ENCODE results near the gene TGFB1I1. TPM values are rescaled to one million over a fixed set of nuclear protein-coding genes. Genes with fewer than 3 reads are reported as not detected.
"Not testable (repeated sequence)": the region's sequence is repeated elsewhere in the genome, so short reads cannot be mapped to it uniquely, and the experiment has no call there.

Gene TGFB1I1
- total RNA-seq, 2 donors from 2014 or later = 2.7 to 5.6 TPM

GRCh38 chr16:31439519-31439918, 32.4 kb upstream of the TGFB1I1 start:
- H3K27ac Mint-ChIP-seq = peak overlapping the region; percentile 12
- no peaks in the 10 kb centered on the region for H3K27me3 Mint-ChIP-seq
- peaks cover 14% of the 10 kb centered on the region for H3K4me1 Mint-ChIP-seq
- no peaks in the 10 kb centered on the region for H3K36me3 Mint-ChIP-seq (ENCODE audit: low read depth)
- H3K9me3 Mint-ChIP-seq = no peaks in the 10 kb centered on the region
- peak; percentile 60 for ATAC-seq (replicated peaks)
- peak overlapping the region; percentile 22 for H3K4me3 Mint-ChIP-seq

GRCh38 chr16:31440516-31441184, 31.3 kb upstream of the TGFB1I1 start:
- Mint-ChIP-seq H3K4me1 (peaks cover 14% of the 10 kb centered on the region), H3K27ac (no peak overlapping the region), H3K4me3 (no peak overlapping the region), H3K9me3 (no peaks in the 10 kb centered on the region), H3K36me3 (ENCODE audit: low read depth) (no peaks in the 10 kb centered on the region), H3K27me3 (no peaks in the 10 kb centered on the region)
- ATAC-seq (replicated peaks) = no peak

DNA sequence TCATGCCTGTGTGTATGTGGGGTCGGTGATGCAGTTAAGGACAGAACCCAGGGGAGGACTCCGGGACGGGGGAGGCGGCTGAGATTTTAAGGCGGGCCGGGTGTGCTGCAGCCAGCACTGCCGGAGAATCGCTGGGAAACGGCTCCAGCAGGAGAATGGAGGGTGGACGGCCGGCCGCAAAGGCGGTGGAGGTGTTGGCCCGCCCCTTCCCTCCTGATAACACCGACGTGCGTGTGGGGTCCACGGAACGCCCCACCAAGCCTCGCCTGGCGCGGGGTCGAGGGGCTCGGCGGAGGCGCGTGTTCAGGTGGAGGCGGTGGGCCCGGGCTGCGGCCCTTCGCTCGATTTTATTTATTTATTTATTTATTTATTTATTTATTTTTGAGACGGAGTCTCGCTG, 30.0 kb upstream of the TGFB1I1 start:
- Mint-ChIP-seq H3K4me1 (peaks cover 14% of the 10 kb centered on the region), H3K4me3 (peak overlapping the region; percentile 73), H3K9me3 (no peaks in the 10 kb centered on the region), H3K27ac (peak overlapping the region; percentile 68), H3K27me3 (no peaks in the 10 kb centered on the region), H3K36me3 (ENCODE audit: low read depth) (no peaks in the 10 kb centered on the region)
- no peak for ATAC-seq (replicated peaks)

DNA sequence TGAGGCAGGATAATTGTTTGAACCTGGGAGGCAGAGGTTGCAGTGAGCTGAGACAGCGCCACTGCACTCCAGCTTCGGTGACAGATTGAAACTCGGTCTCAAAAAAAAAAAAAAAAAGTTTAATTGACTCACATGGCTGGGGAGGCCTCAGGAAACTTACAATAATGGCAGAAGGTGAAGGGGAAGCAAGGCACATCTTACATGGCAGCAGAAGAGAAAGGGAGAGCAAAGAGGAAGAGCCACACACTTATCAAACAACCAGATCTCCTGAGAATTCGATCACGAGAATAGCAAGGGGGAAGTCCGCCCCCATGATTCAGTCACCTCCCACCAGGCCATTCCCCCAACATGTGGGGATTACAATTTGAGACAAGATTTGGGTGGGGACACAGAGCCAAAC, 26.0 kb upstream of the TGFB1I1 start:
- not testable (repeated sequence) for ATAC-seq (replicated peaks); H3K4me3 Mint-ChIP-seq; H3K9me3 Mint-ChIP-seq; H3K27me3 Mint-ChIP-seq; H3K4me1 Mint-ChIP-seq; H3K36me3 Mint-ChIP-seq (ENCODE audit: low read depth)
- peak overlapping the region; percentile 52 for H3K27ac Mint-ChIP-seq

DNA sequence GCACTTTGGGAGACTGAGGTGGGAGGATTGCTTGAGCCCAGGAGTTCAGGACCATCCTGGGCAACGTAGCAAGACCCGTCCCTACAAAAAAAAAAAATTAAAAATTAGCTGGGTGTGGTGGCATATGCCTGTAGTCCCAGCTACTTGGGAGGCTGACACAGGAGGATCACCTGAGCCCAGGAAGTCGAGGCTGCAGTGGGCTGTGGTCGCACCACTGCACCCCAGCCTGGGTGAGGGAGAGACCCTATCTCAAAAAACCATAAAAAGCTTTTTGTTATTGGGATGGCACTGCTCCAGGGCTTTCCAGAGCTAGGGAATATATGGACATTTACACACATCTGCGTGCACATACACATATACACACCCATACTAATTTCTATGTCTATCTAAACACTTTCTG, 20.8 kb upstream of the TGFB1I1 start:
- Mint-ChIP-seq H3K9me3 (no peaks in the 10 kb centered on the region), H3K27ac (peak overlapping the region; percentile 18), H3K36me3 (ENCODE audit: low read depth) (peaks cover 15% of the 10 kb centered on the region), H3K27me3 (no peaks in the 10 kb centered on the region), H3K4me1 (peaks cover 17% of the 10 kb centered on the region), H3K4me3 (no peak overlapping the region)
- no peak for ATAC-seq (replicated peaks)

DNA sequence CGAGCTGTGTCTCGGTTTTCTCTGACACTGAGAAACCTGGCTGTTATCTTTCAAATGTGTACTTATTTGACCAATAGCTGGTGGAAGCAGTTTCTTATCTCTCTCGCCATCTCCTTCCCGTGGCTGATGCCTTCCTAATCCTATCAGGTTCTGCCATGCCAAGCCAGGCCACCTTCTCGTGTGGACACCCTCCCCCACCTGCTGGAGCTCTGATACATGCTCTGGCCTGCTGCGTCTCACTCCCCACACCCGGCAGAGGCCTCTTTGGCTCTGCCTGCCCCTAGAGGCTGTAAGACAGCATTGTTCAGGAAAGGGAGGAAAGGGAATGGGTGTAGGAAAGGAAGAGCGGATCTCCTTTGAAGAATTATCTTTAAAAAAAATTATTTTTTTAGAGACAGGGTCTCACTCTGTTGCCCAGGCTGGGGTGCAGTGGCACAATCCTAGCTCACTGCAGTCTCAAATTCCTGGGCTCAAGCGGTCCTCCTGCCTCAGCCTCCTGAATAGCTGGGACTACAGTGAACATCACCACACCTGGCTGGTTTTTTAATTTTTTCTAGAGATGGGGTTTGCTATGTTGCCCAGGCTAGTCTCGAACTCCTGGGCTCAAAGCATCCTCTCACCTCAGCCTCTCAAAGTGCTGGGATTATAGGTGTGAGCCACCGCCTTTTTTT, 20.1 kb upstream of the TGFB1I1 start:
- peaks cover 17% of the 10 kb centered on the region for H3K4me1 Mint-ChIP-seq

DNA sequence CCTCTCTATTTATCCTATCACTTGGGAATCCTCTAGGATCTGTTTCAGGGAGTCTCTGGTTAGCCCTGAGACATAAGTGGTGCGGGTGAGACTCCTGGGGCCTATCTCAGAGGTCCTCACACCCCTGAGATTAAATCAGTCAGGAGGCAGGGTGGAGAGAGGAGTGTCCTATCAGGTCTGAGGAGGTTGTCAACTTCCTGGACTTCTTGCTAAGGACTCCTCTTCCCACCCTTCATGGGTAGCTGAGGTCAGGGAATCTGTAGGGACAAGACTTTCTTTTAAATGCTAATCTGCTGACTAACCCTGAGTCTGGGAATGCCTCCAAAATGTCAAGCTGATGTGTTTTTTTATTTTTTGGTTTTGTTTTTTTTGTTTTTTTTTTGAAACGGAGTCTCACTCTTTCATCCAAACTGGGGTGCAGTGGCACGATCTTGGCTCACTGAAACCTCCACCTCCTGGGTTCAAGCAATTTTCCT, 19.3 kb upstream of the TGFB1I1 start:
- H3K36me3 Mint-ChIP-seq (ENCODE audit: low read depth) = peaks cover 18% of the 10 kb centered on the region
- peaks cover 17% of the 10 kb centered on the region for H3K4me1 Mint-ChIP-seq
- no peak for ATAC-seq (replicated peaks)
- H3K27ac Mint-ChIP-seq = peak overlapping the region; percentile 36
- no peaks in the 10 kb centered on the region for H3K27me3 Mint-ChIP-seq
- no peaks in the 10 kb centered on the region for H3K9me3 Mint-ChIP-seq
- no peak overlapping the region for H3K4me3 Mint-ChIP-seq

More for the DNA sequence above, 20.1 kb upstream of the TGFB1I1 start:
- H3K9me3 Mint-ChIP-seq = no peaks in the 10 kb centered on the region
- peak; percentile 32 for ATAC-seq (replicated peaks)
- peaks cover 15% of the 10 kb centered on the region for H3K36me3 Mint-ChIP-seq (ENCODE audit: low read depth)
- peak overlapping the region; percentile 18 for H3K27ac Mint-ChIP-seq
- H3K4me3 Mint-ChIP-seq = no peak overlapping the region
- H3K27me3 Mint-ChIP-seq = no peaks in the 10 kb centered on the region

DNA sequence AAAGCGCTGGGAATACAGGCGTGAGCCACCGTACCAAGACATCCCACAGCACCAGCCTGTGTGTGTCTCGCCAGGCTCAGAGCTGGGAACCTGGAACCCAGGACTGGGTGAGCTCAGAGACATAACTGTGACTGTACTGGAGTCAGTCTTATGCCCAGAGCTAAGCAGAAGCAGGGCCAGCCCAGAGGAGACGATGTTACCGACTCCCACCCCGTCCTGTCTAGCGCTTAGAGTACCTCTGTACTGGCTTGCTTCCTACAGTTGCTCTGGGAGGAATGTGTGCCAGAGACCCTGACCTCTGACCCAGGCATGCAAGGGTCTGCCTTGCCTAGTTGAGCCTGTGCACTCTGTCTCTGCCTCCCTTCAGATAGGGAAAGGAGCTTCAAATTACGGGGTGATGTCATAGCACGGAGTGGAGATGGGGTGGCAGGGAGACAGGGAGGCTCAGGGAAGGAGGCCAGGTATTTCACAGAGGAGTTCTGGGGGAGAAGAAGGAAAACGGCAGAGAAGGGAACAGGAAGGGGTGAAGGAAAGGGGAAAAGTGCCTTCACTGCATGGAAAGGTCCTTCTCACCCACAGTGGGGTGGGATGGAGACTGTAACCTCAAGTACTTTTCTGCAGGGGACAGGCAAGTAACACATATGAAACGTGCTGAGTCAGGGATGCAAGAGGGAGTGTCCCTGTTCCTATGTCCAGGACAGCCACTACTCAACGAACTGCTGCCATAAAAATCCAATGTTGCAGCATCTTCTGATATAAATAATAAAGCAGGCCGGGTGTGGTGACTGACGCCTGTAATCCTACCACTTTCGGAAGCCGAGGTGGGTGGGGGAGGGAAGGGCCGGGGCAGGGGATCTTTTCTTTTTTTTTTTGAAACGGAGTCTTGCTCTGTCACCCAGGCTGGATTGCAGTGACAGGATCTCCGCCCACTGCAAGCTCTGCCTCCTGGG, 18.4 kb upstream of the TGFB1I1 start:
- Mint-ChIP-seq H3K4me3 (peak overlapping the region; percentile 2), H3K27me3 (no peaks in the 10 kb centered on the region), H3K36me3 (ENCODE audit: low read depth) (peaks cover 26% of the 10 kb centered on the region), H3K9me3 (no peaks in the 10 kb centered on the region), H3K27ac (peak overlapping the region; percentile 70), H3K4me1 (peaks cover 17% of the 10 kb centered on the region)
- ATAC-seq (replicated peaks) = no peak

DNA sequence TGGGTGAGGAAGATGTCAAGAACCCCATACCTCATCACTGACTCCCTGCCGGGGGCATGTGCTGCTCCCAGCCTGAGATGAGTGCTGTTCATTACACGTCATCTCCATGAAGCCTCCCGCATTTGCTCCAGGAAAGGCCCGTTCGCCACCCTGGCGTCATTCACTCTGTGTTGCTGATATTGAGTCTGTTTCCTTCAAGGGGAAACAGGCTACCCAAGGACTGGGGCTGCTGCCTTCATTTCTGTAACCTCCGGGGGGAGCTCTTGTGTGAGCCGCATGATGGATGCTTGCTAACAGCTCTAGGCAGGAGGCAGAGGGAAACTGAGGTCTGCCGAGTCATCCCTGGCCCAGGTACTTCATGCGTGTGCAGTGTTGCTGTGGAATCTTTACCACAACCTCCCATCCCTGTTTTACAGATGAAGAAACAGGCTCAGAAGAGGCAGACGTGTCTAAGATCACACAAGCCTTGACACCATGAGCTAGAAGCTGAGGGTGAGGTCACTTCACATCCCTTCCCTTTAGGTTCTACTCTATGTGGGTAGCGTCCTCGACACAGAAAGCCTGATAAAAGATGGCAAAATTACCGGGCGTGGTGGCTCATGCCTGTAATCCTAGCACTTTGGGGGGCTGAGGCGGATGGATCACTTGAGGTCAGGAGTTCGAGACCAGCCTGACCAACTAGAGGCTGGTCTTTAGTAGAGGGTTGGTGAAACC, 16.2 kb upstream of the TGFB1I1 start:
- Mint-ChIP-seq H3K4me3 (peak overlapping the region; percentile 95), H3K4me1 (peaks cover 23% of the 10 kb centered on the region), H3K9me3 (no peaks in the 10 kb centered on the region), H3K27me3 (no peaks in the 10 kb centered on the region), H3K27ac (peak overlapping the region; percentile 51), H3K36me3 (ENCODE audit: low read depth) (peaks cover 36% of the 10 kb centered on the region)
- no peak for ATAC-seq (replicated peaks)

DNA sequence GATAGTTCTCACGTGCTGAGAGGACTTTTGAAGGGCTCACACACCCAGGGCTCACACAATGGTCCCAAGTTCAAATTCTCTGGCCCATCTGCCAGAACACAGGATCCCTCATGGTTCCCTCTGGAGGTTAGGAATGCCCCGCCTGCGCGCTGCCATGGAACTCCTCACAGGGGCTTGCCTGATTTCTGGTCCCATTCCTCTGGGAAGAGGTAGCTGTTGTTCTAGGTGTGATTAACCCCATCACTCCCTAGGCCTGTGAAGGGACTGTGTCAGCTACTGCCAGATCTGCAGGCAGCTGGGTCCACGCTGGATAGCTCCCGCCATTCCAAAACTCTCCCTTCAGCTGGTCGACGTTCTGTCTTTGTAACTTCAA, 15.0 kb upstream of the TGFB1I1 start:
- peaks cover 23% of the 10 kb centered on the region for H3K4me1 Mint-ChIP-seq
- peaks cover 36% of the 10 kb centered on the region for H3K36me3 Mint-ChIP-seq (ENCODE audit: low read depth)
- H3K9me3 Mint-ChIP-seq = no peaks in the 10 kb centered on the region
- peak overlapping the region; percentile 95 for H3K4me3 Mint-ChIP-seq
- no peaks in the 10 kb centered on the region for H3K27me3 Mint-ChIP-seq
- H3K27ac Mint-ChIP-seq = peak overlapping the region; percentile 96
- no peak for ATAC-seq (replicated peaks)

GRCh38 chr16:31458073-31458843, 13.7 kb upstream of the TGFB1I1 start:
- no peaks in the 10 kb centered on the region for H3K9me3 Mint-ChIP-seq
- peak overlapping the region; percentile 95 for H3K4me3 Mint-ChIP-seq
- H3K4me1 Mint-ChIP-seq = peaks cover 22% of the 10 kb centered on the region
- H3K27me3 Mint-ChIP-seq = no peaks in the 10 kb centered on the region
- peaks cover 44% of the 10 kb centered on the region for H3K36me3 Mint-ChIP-seq (ENCODE audit: low read depth)
- H3K27ac Mint-ChIP-seq = peak overlapping the region; percentile 96
- ATAC-seq (replicated peaks) = no peak

DNA sequence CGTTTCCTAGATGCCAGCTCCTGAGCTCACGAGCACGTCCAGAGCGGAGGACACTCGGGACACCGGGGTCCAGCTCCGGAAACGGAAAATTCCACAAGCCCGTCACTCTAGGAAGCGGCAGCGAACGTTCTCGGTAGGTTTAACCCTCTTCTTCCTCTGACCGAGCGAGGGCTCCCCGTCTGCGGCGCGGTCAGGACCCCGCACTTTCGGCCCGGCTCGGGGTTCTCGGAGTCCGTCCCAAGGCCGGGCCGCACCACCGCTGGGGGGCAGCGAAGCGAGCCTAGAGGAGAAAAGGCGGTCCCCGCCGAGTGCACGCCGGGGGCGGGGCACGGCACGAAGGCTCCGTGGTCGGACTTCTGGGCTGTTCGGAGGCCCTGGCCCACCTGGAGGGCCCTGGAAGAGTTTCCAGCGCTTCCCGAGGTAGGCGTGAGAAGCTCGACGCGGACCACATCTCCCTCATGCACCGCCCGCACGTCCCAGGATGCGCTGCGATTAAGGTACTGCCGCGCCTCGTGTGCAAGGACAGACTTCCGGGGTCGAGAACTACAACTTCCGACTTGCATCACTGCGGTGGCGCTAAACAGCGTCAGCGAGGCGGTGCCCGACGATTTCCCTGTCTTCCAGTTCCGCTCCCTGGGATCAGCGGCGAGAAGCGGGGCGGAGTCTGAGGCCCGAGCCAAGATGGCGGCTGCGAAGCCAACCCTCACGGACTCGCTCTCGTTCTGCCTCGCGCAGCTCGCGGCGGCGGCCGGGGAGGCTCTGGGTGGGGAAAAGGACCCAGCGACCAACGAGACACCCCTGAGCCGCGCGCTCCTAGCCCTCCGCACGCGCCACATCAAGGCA, 12.9 kb upstream of the TGFB1I1 start, which contains the start of gene ARMC5:
TSS of gene ARMC5 (plus strand) at position 658 of the 843 bp plus-strand sequence. CDS start at position 682, 24 bp downstream.
- peak within 1 kb of the TSS; percentile 95 for H3K4me3 Mint-ChIP-seq
- peak within 1 kb of the TSS; percentile 96 for H3K27ac Mint-ChIP-seq
- H3K9me3 Mint-ChIP-seq = no peaks in the 10 kb centered on the region
- peak; percentile 83 for ATAC-seq (replicated peaks)
- H3K27me3 Mint-ChIP-seq = no peaks in the 10 kb centered on the region
- H3K36me3 Mint-ChIP-seq (ENCODE audit: low read depth) = peaks cover 44% of the 10 kb centered on the region
- peaks cover 17% of the 10 kb centered on the region for H3K4me1 Mint-ChIP-seq

Measured in activated T-helper 17 cell treated with anti-CD3 and anti-CD28 coated beads, Interleukin-2, amount 50 U/mL, for 72 hours (primary cell).